Osteocyte (in vitro differentiated cells): ENCODE measurements around the gene PRKG1. TPM values are rescaled to one million over a fixed set of nuclear protein-coding genes. Genes with fewer than 3 reads are reported as not detected.

Experiments used
- DNase-seq: peaks from one replicate; pipeline ENCODE4 v3.0.0; 2021; ENCODE audit warnings: mixed read lengths; ENCODE audit not compliant: unreplicated experiment; ENCODE audit errors: extremely low spot score
- H3K27ac Mint-ChIP-seq: one replicate; pipeline ENCODE4 v1.8.0; 2021; ENCODE audit warnings: mild to moderate bottlenecking, mixed read lengths; ENCODE audit not compliant: unreplicated experiment
- H3K27me3 Mint-ChIP-seq: one replicate; pipeline ENCODE4 v1.8.0; 2021; ENCODE audit warnings: mixed read lengths; ENCODE audit not compliant: unreplicated experiment
- H3K36me3 Mint-ChIP-seq: one replicate; pipeline ENCODE4 v1.8.0; 2021; ENCODE audit warnings: mixed read lengths; ENCODE audit not compliant: unreplicated experiment
- H3K4me1 Mint-ChIP-seq: one replicate; pipeline ENCODE4 v1.8.0; 2021; ENCODE audit warnings: mixed read lengths; ENCODE audit not compliant: unreplicated experiment
- H3K4me3 Mint-ChIP-seq: one replicate; pipeline ENCODE4 v1.8.0; 2021; ENCODE audit warnings: mild to moderate bottlenecking, moderate library complexity, mixed read lengths; ENCODE audit not compliant: unreplicated experiment
- H3K9me3 Mint-ChIP-seq: one replicate; pipeline ENCODE4 v1.8.0; 2021; ENCODE audit warnings: mixed read lengths; ENCODE audit not compliant: unreplicated experiment
- total RNA-seq: library from RNA; stranded (reverse); gene quantifications from 2 replicates; pipeline ENCODE4 v1.2.1, GENCODE V29; 2021
- TF ChIP-seq, protein P1 (sequence below): fragments of 200-600 bp; sonication (generic); IDR thresholded peaks from 2 replicates; pipeline ENCODE4 v1.5.0; 2021; ENCODE audit warnings: antibody characterized with exemption, mild to moderate bottlenecking, moderate library complexity

PRKG1 gene
- total RNA-seq, 1 donor from 2014 or later: 10.8 TPM

DNA sequence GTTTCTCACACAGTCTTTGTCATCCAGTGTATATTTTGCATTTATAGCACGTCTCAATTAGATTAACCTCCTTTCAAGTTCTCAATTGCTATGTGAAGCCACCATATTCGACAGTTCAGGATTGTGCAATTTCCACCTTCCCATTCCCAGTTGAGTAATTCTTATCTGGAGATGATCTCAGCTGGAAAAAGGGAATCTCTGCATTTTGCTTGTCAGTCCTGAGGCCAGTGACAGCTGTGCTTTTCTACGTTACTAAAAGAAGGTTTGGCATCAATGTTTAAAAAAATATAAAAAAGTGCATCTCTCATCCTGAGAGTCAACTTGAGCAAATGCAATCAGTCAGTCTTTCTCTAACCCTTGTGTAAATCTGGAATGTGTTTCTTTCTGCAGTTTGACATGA is 247.7 kb downstream of the PRKG1 start:
- no peak overlapping the region for H3K4me3 Mint-ChIP-seq
- no peaks in the 10 kb centered on the region for H3K9me3 Mint-ChIP-seq
- no peak for DNase-seq
- H3K36me3 Mint-ChIP-seq: no peaks in the 10 kb centered on the region
- H3K4me1 Mint-ChIP-seq: peaks cover 5% of the 10 kb centered on the region
- no peak overlapping the region for H3K27ac Mint-ChIP-seq
- TF ChIP-seq, protein P1, sequence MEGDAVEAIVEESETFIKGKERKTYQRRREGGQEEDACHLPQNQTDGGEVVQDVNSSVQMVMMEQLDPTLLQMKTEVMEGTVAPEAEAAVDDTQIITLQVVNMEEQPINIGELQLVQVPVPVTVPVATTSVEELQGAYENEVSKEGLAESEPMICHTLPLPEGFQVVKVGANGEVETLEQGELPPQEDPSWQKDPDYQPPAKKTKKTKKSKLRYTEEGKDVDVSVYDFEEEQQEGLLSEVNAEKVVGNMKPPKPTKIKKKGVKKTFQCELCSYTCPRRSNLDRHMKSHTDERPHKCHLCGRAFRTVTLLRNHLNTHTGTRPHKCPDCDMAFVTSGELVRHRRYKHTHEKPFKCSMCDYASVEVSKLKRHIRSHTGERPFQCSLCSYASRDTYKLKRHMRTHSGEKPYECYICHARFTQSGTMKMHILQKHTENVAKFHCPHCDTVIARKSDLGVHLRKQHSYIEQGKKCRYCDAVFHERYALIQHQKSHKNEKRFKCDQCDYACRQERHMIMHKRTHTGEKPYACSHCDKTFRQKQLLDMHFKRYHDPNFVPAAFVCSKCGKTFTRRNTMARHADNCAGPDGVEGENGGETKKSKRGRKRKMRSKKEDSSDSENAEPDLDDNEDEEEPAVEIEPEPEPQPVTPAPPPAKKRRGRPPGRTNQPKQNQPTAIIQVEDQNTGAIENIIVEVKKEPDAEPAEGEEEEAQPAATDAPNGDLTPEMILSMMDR: no peak
- no peaks in the 10 kb centered on the region for H3K27me3 Mint-ChIP-seq

DNA sequence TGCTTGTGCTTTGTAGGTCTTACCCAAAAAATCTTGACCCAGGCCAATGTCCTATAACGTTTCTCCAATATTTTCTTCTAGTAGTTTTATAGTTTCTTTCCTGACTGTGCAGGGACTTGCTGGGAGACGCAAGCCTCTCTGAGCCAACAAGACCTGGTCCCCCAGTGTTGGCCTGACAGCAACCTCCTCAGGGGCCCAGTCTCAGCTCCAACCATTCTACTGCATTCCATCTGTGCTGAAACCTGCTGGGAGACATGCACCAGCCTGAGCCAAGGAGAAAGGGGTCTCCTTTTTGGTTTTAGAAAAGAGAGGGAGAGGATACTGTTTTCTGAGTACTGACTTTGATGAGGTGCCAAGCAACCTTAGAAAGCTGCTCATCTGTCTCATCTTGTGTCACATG is 251.4 kb downstream of the PRKG1 start:
- no peaks in the 10 kb centered on the region for H3K4me1 Mint-ChIP-seq
- H3K27me3 Mint-ChIP-seq: no peaks in the 10 kb centered on the region

DNA sequence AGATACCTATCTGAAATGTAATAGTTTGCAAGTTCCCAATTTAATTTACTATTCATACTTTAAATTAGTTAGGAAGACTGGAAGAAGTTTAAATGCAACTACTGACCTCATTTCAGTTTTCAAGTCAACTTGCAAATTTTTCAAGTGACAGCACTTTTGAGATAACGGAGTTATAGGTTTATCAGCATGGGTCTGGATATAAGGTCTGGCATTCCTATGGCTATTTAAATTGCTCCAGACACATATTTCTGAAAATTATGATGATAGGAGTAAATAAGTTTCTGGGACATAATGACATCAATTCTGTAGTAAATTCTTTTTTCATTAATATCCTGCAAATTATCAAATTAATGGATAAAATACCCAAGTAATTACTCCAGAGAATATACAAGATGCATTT is 251.9 kb downstream of the PRKG1 start:
- Mint-ChIP-seq H3K9me3 (peaks cover 6% of the 10 kb centered on the region), H3K36me3 (no peaks in the 10 kb centered on the region), H3K4me3 (no peak overlapping the region), H3K4me1 (no peaks in the 10 kb centered on the region), H3K27me3 (no peaks in the 10 kb centered on the region), H3K27ac (no peak overlapping the region)
- TF ChIP-seq, protein P1: no peak
- no peak for DNase-seq

More for the DNA sequence above, 251.4 kb downstream of the PRKG1 start:
- peaks cover 6% of the 10 kb centered on the region for H3K9me3 Mint-ChIP-seq
- H3K36me3 Mint-ChIP-seq: no peaks in the 10 kb centered on the region
- no peak for DNase-seq
- H3K27ac Mint-ChIP-seq: no peak overlapping the region
- TF ChIP-seq, protein P1: no peak
- H3K4me3 Mint-ChIP-seq: no peak overlapping the region

DNA sequence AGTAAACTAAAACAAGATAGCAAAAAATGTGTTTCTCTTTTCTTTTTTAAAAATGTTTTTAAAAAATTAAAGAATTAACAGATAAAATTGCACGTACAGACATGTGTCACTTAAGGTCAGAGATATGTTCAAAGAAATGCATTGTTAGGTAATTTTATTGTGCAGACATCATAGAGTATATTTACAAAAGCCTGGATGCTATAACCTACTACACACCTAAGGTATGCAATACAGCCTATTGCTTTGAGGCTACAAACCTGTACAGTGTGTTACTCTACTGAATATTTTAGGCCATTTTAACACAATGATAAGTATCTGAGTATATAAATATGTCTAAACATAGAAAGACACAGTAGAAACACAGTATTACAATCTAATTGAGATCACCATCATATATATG is 253.1 kb downstream of the PRKG1 start:
- no peak overlapping the region for H3K27ac Mint-ChIP-seq
- H3K27me3 Mint-ChIP-seq: no peaks in the 10 kb centered on the region
- no peak for DNase-seq
- no peaks in the 10 kb centered on the region for H3K4me1 Mint-ChIP-seq
- no peaks in the 10 kb centered on the region for H3K36me3 Mint-ChIP-seq
- H3K4me3 Mint-ChIP-seq: no peak overlapping the region
- TF ChIP-seq, protein P1: no peak
- H3K9me3 Mint-ChIP-seq: peaks cover 6% of the 10 kb centered on the region

DNA sequence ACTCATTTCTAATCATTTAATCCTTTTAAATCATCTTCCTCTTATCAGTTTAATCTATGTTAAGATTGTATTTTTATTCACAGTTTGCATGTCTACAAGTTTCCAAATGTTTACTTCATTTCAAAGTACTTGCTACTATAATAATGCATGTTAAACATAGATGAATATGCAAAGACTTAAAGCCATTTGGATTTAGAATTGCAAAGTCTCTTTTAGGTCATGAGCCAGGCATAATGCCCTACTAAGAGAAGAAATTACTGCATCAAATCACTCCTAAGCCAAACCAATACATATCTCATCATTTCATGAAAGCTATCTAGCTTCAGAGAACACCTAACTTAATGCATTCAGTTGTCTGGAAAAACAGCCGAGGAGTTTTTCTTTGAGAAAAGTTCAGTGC is 266.1 kb downstream of the PRKG1 start:
- Mint-ChIP-seq H3K27me3 (no peaks in the 10 kb centered on the region), H3K4me1 (peaks cover 6% of the 10 kb centered on the region), H3K36me3 (no peaks in the 10 kb centered on the region), H3K4me3 (no peak overlapping the region), H3K9me3 (peaks cover 12% of the 10 kb centered on the region), H3K27ac (no peak overlapping the region)
- TF ChIP-seq, protein P1: no peak
- no peak for DNase-seq
